H1 (cell line): ENCODE data around the gene ABHD16A. TPM values are rescaled to one million over a fixed set of nuclear protein-coding genes. Genes with fewer than 3 reads are reported as not detected.

Source experiments
- CTCF ChIA-PET: fragments of 300-600 bp; sonication (Branson Sonifier 250); formaldehyde crosslinking; loops from one replicate; lab custom pipeline; 2021; ENCODE audit not compliant: partially characterized antibody; lab: Charles Lee
- POLR2A ChIA-PET: fragments of 300-600 bp; sonication (Branson Sonifier 250); formaldehyde crosslinking; loops from one replicate; lab custom pipeline; 2021; ENCODE audit warnings: inconsistent platforms; ENCODE audit not compliant: partially characterized antibody; lab: Charles Lee
- DNase-seq, 2 experiments: peaks; one replicate each; pipeline versions ENCODE4 v3.0.0 to v3.0.0-alpha.2; 2010 to 2022; ENCODE audit warnings: low spot score in 2 of 2, low read depth in 1 of 2, mixed read lengths in 1 of 2
- FAIRE-seq: peaks from 2 replicates; lab custom pipeline; 2011; peaks lifted over from hg19 to GRCh38; lab: Jason Lieb, UNC
- H2AFZ ChIP-seq: 2 replicates; pipeline ENCODE4 v1.8.1; 2012; ENCODE audit warnings: low read length, inconsistent platforms
- H2AK5ac ChIP-seq: 2 replicates; pipeline ENCODE4 v1.6.1; 2013; ENCODE audit warnings: low read depth, low read length
- H2BK120ac ChIP-seq: replicated peaks from 2 replicates; pipeline ENCODE3; 2013; ENCODE audit warnings: low read depth, low read length, inconsistent platforms
- H2BK12ac ChIP-seq: 2 replicates; pipeline ENCODE4 v1.6.1; 2013; ENCODE audit warnings: low read depth, low read length
- H2BK15ac ChIP-seq: 2 replicates; pipeline ENCODE4 v1.6.1; 2013; ENCODE audit warnings: low read length
- H2BK20ac ChIP-seq: 2 replicates; pipeline ENCODE4 v1.6.1; 2013; ENCODE audit warnings: low read length
- H2BK5ac ChIP-seq: 2 replicates; pipeline ENCODE4 v1.6.1; 2013; ENCODE audit warnings: low read depth, low read length
- H3K14ac ChIP-seq: 2 replicates; pipeline ENCODE4 v1.6.1; 2013; ENCODE audit warnings: inconsistent platforms; ENCODE audit not compliant: insufficient read length
- H3K18ac ChIP-seq: 2 replicates; pipeline ENCODE4 v1.6.1; 2013; ENCODE audit warnings: low read length; ENCODE audit errors: extremely low read depth
- H3K23ac ChIP-seq: 2 replicates; pipeline ENCODE4 v1.6.1; 2013; ENCODE audit warnings: inconsistent platforms; ENCODE audit not compliant: insufficient read length
- H3K23me2 ChIP-seq: 2 replicates; pipeline ENCODE4 v1.6.1; 2013; ENCODE audit warnings: low read depth, low read length
- H3K27ac ChIP-seq: 2 replicates; pipeline ENCODE4 v1.6.1; 2011; ENCODE audit warnings: low read depth, low read length, inconsistent platforms
- H3K27me3 ChIP-seq, 4 experiments: replicated peaks in 1 of 4; 1 replicate in 1 of 4; 2 replicates in 3 of 4; pipeline versions ENCODE4 v1.6.1 to v1.8.1; 2011 to 2013; ENCODE audit warnings: low read length in 3 of 4, mild to moderate bottlenecking in 3 of 4, inconsistent platforms in 2 of 4, mixed read lengths in 2 of 4, moderate library complexity in 1 of 4; ENCODE audit not compliant: control insufficient read depth in 3 of 4, insufficient read depth in 3 of 4; ENCODE audit errors: extremely low read depth in 1 of 4
- H3K36me3 ChIP-seq, 4 experiments: 2 replicates each; pipeline versions ENCODE4 v1.6.1 to v1.8.1; 2011 to 2013; ENCODE audit warnings: mild to moderate bottlenecking in 4 of 4, low read length in 3 of 4, moderate library complexity in 2 of 4, control low read depth in 1 of 4, inconsistent platforms in 1 of 4; ENCODE audit not compliant: insufficient read depth in 4 of 4, control insufficient read depth in 2 of 4
- H3K4ac ChIP-seq: replicated peaks from 2 replicates; pipeline ENCODE3; 2013; ENCODE audit warnings: low read length, low read depth, mixed read lengths, inconsistent platforms; ENCODE audit not compliant: insufficient read length
- H3K4me1 ChIP-seq, 4 experiments: replicated peaks in 1 of 4; 1 replicate in 1 of 4; 2 replicates in 3 of 4; pipeline versions ENCODE4 v1.6.1 to v1.8.1; 2011 to 2013; ENCODE audit warnings: low read length in 3 of 4, inconsistent platforms in 2 of 4, mixed read lengths in 1 of 4; ENCODE audit not compliant: insufficient read depth in 4 of 4, control insufficient read depth in 3 of 4
- H3K4me2 ChIP-seq, 2 experiments: 2 replicates each; pipeline versions ENCODE4 v1.6.1 to v1.8.1; 2011 to 2013; ENCODE audit warnings: low read depth in 2 of 2, low read length in 2 of 2, control low read depth in 1 of 2, inconsistent platforms in 1 of 2, mild to moderate bottlenecking in 1 of 2; ENCODE audit not compliant: insufficient read depth in 1 of 2
- H3K4me3 ChIP-seq, 4 experiments: fragments of 200-600, 300-600 bp in 1 of 4; sonication (generic), shearing (Covaris generic), sonication (Bioruptor Twin) in 1 of 4; 2 replicates each; pipeline versions ENCODE4 v1.5.1 to v1.8.1; 2011 to 2016; ENCODE audit warnings: low read length in 4 of 4, low read depth in 3 of 4, control low read depth in 2 of 4, inconsistent platforms in 2 of 4, mild to moderate bottlenecking in 2 of 4, mixed read lengths in 1 of 4, moderate library complexity in 1 of 4; ENCODE audit not compliant: insufficient read depth in 2 of 4; ENCODE audit errors: extremely low read depth in 1 of 4
- H3K56ac ChIP-seq: replicated peaks from 2 replicates; pipeline ENCODE3; 2013; ENCODE audit warnings: low read depth, mild to moderate bottlenecking, mixed read lengths, low read length, inconsistent platforms; ENCODE audit not compliant: insufficient read length
- H3K79me1 ChIP-seq: 2 replicates; pipeline ENCODE4 v1.6.1; 2013; ENCODE audit warnings: low read depth, low read length, control low read depth
- H3K79me2 ChIP-seq, 2 experiments: 2 replicates each; pipeline versions ENCODE4 v1.6.1 to v1.8.1; 2012 to 2013; ENCODE audit warnings: low read length in 2 of 2, mild to moderate bottlenecking in 2 of 2, inconsistent platforms in 1 of 2; ENCODE audit not compliant: insufficient read depth in 2 of 2, control insufficient read depth in 1 of 2
- H3K9ac ChIP-seq, 4 experiments: replicated peaks in 1 of 4; 1 replicate in 1 of 4; 2 replicates in 3 of 4; pipeline versions ENCODE4 v1.6.1 to v1.8.1; 2011 to 2013; ENCODE audit warnings: low read depth in 3 of 4, low read length in 3 of 4, control low read depth in 2 of 4, mild to moderate bottlenecking in 2 of 4, moderate library complexity in 2 of 4, inconsistent platforms in 1 of 4; ENCODE audit errors: extremely low read depth in 1 of 4
- H3K9me3 ChIP-seq, 2 experiments: 2 replicates each; pipeline versions ENCODE4 v1.6.1 to v1.8.1; 2012 to 2013; ENCODE audit warnings: mild to moderate bottlenecking in 2 of 2, moderate library complexity in 2 of 2, control low read depth in 1 of 2, inconsistent platforms in 1 of 2, low read depth in 1 of 2, low read length in 1 of 2, mixed read lengths in 1 of 2; ENCODE audit not compliant: insufficient read depth in 2 of 2
- H4K20me1 ChIP-seq, 2 experiments: replicated peaks in 1 of 2; 2 replicates each; pipeline versions ENCODE3 to v1.8.1; 2011 to 2013; ENCODE audit warnings: inconsistent platforms in 2 of 2, low read length in 2 of 2, mild to moderate bottlenecking in 1 of 2; ENCODE audit not compliant: insufficient read depth in 2 of 2, control insufficient read depth in 1 of 2
- H4K5ac ChIP-seq: 2 replicates; pipeline ENCODE4 v1.6.1; 2013; ENCODE audit warnings: low read length, low read depth, mixed read lengths, inconsistent platforms; ENCODE audit not compliant: insufficient read length
- H4K8ac ChIP-seq: 2 replicates; pipeline ENCODE4 v1.8.0; 2013; ENCODE audit warnings: mild to moderate bottlenecking, moderate library complexity, low read length, inconsistent platforms; ENCODE audit not compliant: insufficient read depth; ENCODE audit errors: extremely low read depth
- H4K91ac ChIP-seq: replicated peaks from 2 replicates; pipeline ENCODE3; 2013; ENCODE audit warnings: low read length, mixed read lengths, inconsistent platforms; ENCODE audit not compliant: insufficient read length
- ASH2L ChIP-seq: fragments of 200-600, 300-600 bp; sonication (generic); IDR thresholded peaks from one replicate; pipeline ENCODE4 v1.7.1; 2017; ENCODE audit warnings: low read length
- EZH2 ChIP-seq: fragments of 200-600 bp; sonication (generic); IDR thresholded peaks from 2 replicates; pipeline ENCODE4 v1.7.1; 2012; ENCODE audit warnings: low read depth, mild to moderate bottlenecking, moderate library complexity, low read length, inconsistent platforms; ENCODE audit not compliant: severe bottlenecking
- HDAC2 ChIP-seq, 2 experiments: fragments of 300-600 bp in 1 of 2; sonication (generic) in 1 of 2; IDR thresholded peaks; 2 replicates each; pipeline ENCODE4 v1.6.1; 2011 to 2012; ENCODE audit warnings: low read depth in 2 of 2, low read length in 2 of 2, mild to moderate bottlenecking in 2 of 2, moderate library complexity in 2 of 2, borderline replicate concordance in 1 of 2, inconsistent platforms in 1 of 2
- KDM1A ChIP-seq: fragments of 200-600, 300-600 bp; sonication (generic); IDR thresholded peaks from 2 replicates; pipeline ENCODE4 v1.7.1; 2016; ENCODE audit warnings: mild to moderate bottlenecking, low read length, borderline replicate concordance
- KDM4A ChIP-seq: IDR thresholded peaks from one replicate; pipeline ENCODE4 v1.7.1; 2012; ENCODE audit warnings: low read depth, mild to moderate bottlenecking, moderate library complexity, low read length, inconsistent platforms; ENCODE audit not compliant: severe bottlenecking
- RBBP5 ChIP-seq: IDR thresholded peaks from 2 replicates; pipeline ENCODE4 v1.7.1; 2012; ENCODE audit warnings: low read depth, mild to moderate bottlenecking, inconsistent platforms, low read length, moderate library complexity, borderline replicate concordance
- SAP30 ChIP-seq: fragments of 300-600 bp; sonication (generic); IDR thresholded peaks from 2 replicates; pipeline ENCODE4 v1.7.1; 2012; ENCODE audit warnings: low read length, moderate library complexity, mild to moderate bottlenecking, inconsistent platforms; ENCODE audit not compliant: insufficient read depth, insufficient replicate concordance
- SUZ12 ChIP-seq: fragments of 200-600 bp; sonication (generic); IDR thresholded peaks from 2 replicates; pipeline ENCODE4 v1.6.1; 2012; ENCODE audit warnings: mild to moderate bottlenecking, inconsistent platforms, low read length, moderate library complexity, mixed read lengths
- TBP ChIP-seq: IDR thresholded peaks from 2 replicates; pipeline ENCODE4 v1.6.1; 2011; ENCODE audit warnings: low read depth, low read length, improper control_type of control experiment
- WGBS, 2 experiments: shearing (Covaris generic) in 1 of 2; methylation state at CpG; one replicate each; pipeline versions ENCODE4 v1.1.6 to v1.1.7; 2013 to 2015; ENCODE audit warnings: low lambda C conversion rate in 2 of 2, mixed read lengths in 2 of 2, inconsistent platforms in 1 of 2, low coverage in 1 of 2, missing lambda C conversion rate in 1 of 2; ENCODE audit not compliant: insufficient replicate concordance in 2 of 2, insufficient coverage in 1 of 2, insufficient read length in 1 of 2; ENCODE audit errors: extremely low coverage in 1 of 2, missing lambda C conversion rate in 1 of 2; 5-methylcytosine and 5-hydroxymethylcytosine counted together
- polyA plus RNA-seq, 7 experiments: library from polyadenylated mRNA; depleted of rRNA in 3 of 7; stranded (reverse) in 5 of 7; unstranded in 2 of 7; fragments of >200 nt in 5 of 7; fragments of 200-250 nt in 2 of 7; gene quantifications; 1 replicate in 5 of 7; 2 replicates in 1 of 7; 4 replicates in 1 of 7; pipeline versions ENCODE4 v1.2.1 to v1.2.3, GENCODE V29; 2011 to 2013; ENCODE audit warnings: missing spikeins in 2 of 7, mixed read lengths in 2 of 7
- total RNA-seq: library from RNA; stranded (reverse); fragmentation: NEBNext Ultra II Directional; extraction: Animal tissue kit (Norgen Biotek cat#: 25700); gene quantifications from 2 replicates; pipeline ENCODE4 v1.2.1, GENCODE V29; 2021
- TF ChIP-seq, protein P1 (sequence below): IDR thresholded peaks from 2 replicates; pipeline ENCODE4 v1.6.1; 2012; ENCODE audit warnings: inconsistent platforms

Gene ABHD16A
- total and polyA plus RNA-seq, 2 of the 8 experiments (the other 6 are each of a cell fraction or from before 2014, with no cell fraction given), result 32.9 to 40.2 TPM

DNA sequence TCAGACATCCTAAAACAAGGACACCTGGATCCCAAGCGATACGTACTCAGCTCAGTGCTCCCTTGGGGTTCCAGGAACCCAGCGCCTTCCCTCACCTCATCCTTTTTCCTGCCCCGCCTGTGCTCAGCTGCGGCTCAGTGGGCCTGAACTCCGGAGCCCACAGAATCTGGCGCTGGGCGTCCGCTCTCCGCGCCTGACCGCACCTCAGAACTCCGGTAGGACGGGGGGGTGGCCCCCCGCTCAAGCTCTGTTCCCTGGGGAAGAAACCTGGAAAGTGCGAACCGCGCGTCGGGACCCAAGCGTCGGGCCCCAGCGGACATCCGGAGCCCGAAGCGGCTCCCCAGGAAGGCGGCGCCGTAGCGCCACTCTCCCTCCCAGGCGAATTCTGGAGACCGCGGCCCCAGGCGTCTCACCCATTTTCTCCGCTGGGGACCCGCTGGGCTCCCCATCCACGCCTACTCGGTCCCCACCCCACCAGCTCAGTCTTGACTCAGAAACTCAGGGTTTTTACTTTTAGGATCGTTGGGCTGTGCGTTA is 21.9 kb downstream of the ABHD16A start:
- Histone ChIP-seq H3K4me2 (peak overlapping the region; percentile 11 to 84), H3K4ac (no peak overlapping the region), H3K79me1 (no peaks in the 10 kb centered on the region), H3K18ac (no peak overlapping the region), H3K9ac (no peak overlapping the region; a peak in 1 of 7 replicates), H2BK120ac (no peak overlapping the region), H2BK15ac (peak overlapping the region; percentile 72; the same call in 1 of the 2 replicates), H3K14ac (no peak overlapping the region), H3K23me2 (peaks cover 11% of the 10 kb centered on the region; the same call in 1 of the 2 replicates), H2BK20ac (no peak overlapping the region; the same call in 1 of the 2 replicates), H4K91ac (no peak overlapping the region), H3K79me2 (no peaks in the 10 kb centered on the region), H2BK12ac (no peak overlapping the region), H2AFZ (peak overlapping the region; percentile 15; the same call in 1 of the 2 replicates), H4K8ac (no peak overlapping the region; the same call in 1 of the 2 replicates), H3K27me3 (peaks cover 3 to 13% (median 12%) of the 10 kb centered on the region in 4 experiments; a peak in 6 of 7 replicates), H3K27ac (no peak overlapping the region), H3K56ac (peak overlapping the region; percentile 33), H3K9me3 (no peaks in the 10 kb centered on the region), H4K5ac (no peak overlapping the region), H4K20me1 (no peaks in the 10 kb centered on the region), H3K4me3 (peak overlapping the region; percentile 22 to 70 (median 60)), H2AK5ac (no peak overlapping the region), H3K4me1 (peaks cover 0 to 10% (median 7%) of the 10 kb centered on the region in 4 experiments; a peak in 5 of 7 replicates), H3K23ac (no peak overlapping the region), H2BK5ac (peak overlapping the region; percentile 35; the same call in 1 of the 2 replicates), H3K36me3 (no peaks in the 10 kb centered on the region; a peak in 1 of 8 replicates)
- ChIA-PET POLR2A (interaction anchor here (0.8 to 2.5 kb wide), 13 partner anchors 9 to 149 kb away, joined by 3 to 20 read pairs (median 3); partner anchors contain the start of genes C6orf47, CLIC1, CSNK2B and DDAH2), CTCF (interaction anchor here (0.7 to 2.3 kb wide), 15 partner anchors 9 to 149 kb away, joined by 3 to 10 read pairs (median 4); partner anchors contain the start of gene LY6G6D)
- WGBS, 2 experiments, result 4% methylated on average over 30 of the region's 40 CpGs; no CpG with 5 or more reads in 1 of the 2 experiments
- peak in 1 of 2 experiments; percentile 70 for DNase-seq
- no peak for FAIRE-seq
- TF ChIP-seq ASH2L (peak; percentile 71), RBBP5 (0 out of 2 replicates have a peak, but pooled peaks have one; percentile 56), SUZ12 (peak; percentile 20; the same call in 1 of the 2 replicates), EZH2 (peak; percentile 52), KDM4A (peak; percentile 56), SAP30 (no peak), HDAC2 (IDR thresholded peaks at IDR 0.05; ENCODE audit: borderline replicate concordance in 1 of 2, low read depth in 2 of 2, low read length in 2 of 2) (0 out of 4 replicates have a peak, but pooled peaks of 1 of the 2 experiments have one; percentile 20), KDM1A (no peak), TBP (no peak; the same call in 1 of the 2 replicates)
- TF ChIP-seq, protein P1, sequence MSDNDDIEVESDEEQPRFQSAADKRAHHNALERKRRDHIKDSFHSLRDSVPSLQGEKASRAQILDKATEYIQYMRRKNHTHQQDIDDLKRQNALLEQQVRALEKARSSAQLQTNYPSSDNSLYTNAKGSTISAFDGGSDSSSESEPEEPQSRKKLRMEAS, result no peak
